NOMO-1 treated with DMSO at 0.1 percent for 48 hours (cell line): ENCODE measurements around the gene PCSK6.
"Not testable (repeated sequence)": the region's sequence is repeated elsewhere in the genome, so short reads cannot be mapped to it uniquely, and the experiment has no call there.

Source experiments
- DNase-seq: peaks from one replicate; lab custom pipeline; 2025; ENCODE audit not compliant: unreplicated experiment; lab: John Stamatoyannopoulos, UW

Gene PCSK6

DNA sequence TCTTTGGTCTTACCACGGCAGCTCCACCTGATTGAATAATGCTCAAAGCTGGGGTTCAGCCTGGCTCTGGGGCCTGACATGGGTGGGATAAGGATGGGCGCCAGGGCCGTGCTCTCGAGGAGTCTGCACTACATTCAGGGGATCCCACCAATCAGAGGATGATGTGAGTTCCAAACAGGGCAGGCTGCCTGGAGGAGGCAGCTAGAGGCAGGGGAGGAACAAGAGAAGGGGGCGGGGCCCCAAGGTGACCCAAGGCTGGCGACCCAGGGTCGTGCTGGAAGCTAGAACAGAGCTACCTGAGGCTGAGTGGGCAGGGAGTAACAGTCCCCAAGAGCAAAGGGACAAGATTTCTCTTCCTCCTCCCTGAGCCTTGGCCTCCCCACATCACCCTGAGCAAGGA is 56.1 kb downstream of the PCSK6 start:
- DNase-seq, result no peak

DNA sequence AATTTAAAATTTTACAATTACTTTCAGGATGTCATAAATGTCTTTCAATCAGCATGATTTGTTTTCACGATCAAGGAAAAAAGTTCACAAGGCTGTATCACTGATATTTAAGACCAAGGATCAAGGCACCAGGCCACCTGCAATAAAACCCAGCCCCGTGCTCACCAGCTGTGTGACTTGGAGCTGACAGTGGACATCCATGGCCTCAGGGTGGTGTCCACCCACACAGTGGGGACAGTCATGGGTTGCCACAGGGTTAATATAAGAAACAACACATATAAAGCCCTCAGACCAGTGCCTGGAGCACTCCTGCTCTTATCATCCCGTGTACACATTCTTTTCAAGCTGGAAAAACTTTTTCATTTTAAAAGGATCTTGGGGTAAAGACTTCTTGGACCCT is 56.5 kb downstream of the PCSK6 start:
- no peak for DNase-seq

DNA sequence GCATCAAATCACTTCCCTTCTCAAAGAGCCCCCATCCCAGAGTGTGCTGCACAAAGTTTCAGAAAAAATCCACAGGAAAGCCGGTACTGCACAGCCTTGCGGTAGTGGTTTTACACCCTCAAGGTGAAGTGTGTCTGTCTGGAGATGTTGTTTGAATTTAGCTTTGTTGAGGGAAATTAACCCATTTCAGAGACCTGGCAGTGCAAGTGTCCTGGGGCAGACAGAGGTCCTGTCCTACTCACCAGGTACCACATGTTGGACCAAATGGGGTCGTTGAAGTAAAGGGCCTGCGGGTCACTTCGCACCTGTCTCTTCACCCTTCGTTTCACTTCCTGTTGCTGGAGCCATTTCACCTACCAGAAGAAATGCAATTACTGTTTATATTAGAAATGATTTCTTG is 57.8 kb downstream of the PCSK6 start:
- no peak for DNase-seq

DNA sequence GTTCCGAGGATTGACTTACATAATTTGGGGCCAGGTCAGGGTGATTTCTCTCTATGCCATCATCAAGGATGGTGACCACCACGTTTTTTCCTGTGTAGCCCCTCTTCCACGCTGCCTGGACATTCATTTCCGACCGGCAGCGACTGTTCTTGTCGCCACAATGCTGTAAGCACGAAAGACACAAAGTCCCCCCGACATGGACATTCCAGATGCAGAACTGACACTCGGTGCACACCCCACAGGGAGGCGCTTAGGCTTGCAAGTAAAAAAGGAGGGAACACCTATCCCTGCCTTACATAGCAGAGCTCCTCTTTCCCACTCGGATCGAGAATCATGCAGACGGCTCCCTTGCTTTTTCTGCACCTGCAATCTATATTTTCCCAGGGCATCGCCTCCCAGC is 58.2 kb downstream of the PCSK6 start:
- DNase-seq, result no peak

DNA sequence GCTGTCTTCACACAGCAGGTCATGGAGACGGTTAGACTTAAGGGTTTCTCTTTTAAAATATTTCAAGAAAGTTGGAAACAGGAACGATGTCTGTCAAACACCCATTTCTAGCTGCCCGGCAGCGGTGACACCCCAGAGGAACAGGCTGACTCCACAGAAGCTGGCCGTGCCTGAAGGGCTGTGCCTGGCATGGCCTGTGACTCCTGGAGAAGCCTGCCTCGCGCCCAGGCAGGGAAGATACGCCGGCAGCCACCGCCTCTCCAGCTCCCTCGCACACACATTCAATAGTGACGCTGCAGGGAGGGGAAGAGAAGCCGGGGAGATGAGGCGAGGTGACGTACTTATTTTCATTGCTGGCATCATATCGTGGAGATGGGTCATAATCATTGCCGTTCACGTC is 59.9 kb downstream of the PCSK6 start:
- DNase-seq, result no peak

DNA sequence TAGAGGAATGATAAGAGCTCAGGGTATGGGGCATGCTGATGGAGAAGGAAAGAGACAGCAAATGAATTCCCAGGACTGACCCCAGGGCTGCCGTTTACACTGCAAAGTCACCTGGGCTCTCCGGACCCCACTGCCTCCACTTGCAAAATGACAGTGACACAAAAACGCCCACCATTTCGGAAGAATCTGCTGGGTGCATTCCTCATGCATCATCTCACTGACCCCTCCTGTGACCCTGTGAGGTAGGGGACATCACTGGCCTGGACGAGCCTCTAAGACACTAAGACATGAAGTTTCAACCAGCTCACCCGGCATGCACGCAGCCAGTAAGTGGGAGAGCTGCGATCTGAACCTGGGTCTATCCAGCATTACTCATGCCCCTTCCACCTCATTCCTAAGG is 60.3 kb downstream of the PCSK6 start:
- DNase-seq, result no peak

DNA sequence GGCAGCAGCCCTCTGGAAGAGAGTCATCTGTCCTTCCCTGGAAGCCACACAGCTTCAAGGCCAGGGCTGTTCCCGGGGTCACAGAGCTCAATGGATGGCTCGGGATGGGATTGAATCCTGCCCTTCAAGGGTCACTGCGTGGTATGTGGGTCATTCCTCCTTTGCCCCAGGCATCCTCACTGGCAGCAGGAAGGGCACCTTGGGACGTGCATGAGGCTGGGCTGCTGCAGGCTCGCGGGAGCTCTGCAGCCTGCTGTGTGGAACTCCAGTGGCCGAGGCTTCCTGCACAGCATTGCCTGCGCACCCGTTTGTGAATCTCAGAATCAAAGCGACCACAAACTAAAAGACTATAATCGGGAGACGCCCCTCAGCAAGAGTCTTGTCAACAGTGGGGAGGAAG is 60.7 kb downstream of the PCSK6 start:
- no peak for DNase-seq

DNA sequence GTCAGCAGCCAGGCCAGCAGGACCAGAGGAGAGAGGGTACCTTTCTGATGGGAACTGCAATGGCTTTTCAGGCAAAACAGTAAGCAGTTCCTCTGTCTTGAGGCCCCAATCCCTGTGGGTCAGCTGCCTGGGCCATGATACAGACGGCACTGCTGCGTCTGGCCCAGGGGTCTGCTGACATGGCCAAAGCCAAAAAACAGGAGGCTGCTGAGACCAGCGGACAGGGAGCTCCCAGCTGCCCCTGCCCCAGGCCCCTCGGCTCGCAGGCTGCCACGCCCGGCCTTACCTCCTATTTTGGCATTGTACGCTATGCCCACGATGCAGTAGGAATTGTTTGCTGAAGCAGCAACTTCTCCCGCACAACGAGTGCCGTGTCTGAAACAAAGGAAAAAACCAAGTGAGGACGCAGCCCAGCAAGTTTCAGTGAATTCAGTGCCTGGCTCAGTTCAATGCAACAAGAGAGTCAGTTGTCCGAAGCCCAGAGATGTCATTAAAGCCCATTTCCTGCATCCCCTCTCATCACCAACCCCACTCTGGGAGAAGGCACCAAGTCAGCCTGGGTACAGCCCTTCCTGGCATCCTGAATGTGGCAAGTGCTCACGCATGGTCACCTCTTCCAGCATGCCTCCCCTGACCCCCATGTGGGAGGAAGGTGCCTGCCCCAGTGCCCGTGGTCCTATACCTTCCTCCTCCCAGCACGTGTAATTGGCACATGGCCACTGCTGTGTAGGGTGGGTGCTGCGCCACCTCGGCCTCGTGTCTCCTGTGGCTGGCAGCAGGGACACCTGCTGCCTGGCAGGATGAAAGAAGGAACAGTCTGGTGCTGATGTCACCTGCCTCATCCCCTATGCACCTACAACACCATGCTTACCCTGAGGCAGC is 61.7 kb downstream of the PCSK6 start:
- no peak for DNase-seq

DNA sequence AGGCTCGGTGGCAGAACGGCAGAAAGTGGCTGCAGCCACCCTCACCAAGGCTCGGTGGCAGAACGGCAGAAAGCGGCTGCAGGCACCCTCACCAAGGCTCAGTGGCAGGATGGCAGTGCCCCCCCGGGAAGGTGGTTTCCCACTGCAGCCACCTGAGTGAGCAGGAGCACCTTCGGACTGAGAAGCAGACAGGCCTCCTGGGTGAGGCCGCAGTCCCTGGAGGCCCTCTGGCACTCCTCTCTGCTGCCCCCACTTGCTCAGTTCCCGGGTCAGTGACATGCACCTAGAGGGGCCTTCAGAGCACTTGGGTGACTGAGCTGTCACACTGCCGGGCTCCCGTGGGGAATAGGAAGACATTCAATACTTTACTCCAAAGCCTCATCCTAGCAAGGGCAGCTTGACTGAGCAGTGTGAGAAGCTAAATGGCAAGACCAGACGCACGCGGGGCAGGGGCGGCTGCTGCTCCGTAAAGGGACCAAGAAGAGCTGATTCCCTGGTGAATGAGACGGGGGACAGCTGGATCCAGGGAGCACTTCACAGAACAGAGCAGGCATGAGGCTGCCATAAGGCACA is 62.7 kb downstream of the PCSK6 start:
- no peak for DNase-seq

DNA sequence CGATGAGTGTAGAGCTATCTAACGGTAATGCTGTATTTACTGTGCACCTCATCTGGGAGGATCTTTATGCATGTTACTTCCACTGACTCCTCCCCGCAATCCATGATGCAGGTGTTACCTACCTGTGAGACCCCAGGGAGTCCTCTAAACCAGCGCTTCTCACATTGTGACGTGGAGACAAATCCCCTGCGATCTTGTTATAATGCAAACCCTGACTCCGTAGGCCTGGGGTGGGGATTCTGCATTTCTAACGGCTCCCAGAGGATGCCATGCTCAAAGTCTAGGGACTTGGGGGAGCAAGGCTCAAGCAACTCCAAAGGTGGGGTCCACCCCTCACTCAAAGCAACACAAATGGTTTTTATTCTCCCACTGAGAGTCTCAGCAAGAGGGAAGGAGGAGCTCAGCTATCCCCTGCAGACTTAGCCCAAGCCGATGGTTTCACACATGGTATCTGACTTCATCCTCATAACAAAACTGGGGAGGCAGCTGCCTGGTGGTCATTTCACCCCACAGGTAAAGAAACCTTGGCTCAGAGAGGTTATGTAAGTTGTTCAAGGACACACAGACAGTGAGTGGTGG is 63.6 kb downstream of the PCSK6 start:
- no peak for DNase-seq

DNA sequence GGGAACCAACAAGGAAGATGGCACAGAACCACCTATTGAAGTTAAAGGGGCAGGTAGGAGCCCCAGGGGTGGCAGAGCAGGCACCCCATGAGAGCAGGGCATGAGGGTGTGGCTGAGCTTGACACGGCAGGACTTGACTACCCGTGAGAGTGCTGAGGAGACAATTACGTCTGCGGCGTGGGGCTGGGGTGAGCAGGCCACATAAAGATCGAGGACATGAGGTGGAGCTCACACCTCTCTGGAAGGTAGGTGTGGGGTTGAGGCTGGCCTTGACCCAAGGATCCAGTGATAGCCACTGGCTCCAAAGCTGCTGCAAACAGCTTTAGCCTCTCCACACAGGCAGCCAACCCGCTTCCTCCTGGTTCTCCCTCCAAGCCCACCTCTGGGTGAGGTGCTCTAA is 64.5 kb downstream of the PCSK6 start:
- no peak for DNase-seq

DNA sequence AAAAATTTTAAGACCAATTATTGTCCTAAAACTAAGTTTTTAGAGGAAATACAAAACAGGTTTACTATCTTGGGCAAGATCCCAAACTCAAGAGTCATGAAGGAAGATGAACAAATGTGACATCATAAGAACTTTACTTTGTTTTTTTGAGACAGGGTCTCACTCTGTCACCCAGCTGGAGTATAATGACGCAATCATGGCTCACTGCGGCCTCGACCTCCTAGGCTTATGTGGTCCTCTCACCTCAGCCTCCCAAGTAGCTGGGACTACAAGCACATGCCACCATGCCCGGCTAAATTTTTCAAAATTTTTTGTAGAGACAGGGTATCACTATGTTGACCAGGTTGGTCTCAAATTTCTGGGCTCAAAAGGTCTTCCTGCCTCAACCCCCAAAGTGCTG is 69.3 kb downstream of the PCSK6 start:
- no peak for DNase-seq

DNA sequence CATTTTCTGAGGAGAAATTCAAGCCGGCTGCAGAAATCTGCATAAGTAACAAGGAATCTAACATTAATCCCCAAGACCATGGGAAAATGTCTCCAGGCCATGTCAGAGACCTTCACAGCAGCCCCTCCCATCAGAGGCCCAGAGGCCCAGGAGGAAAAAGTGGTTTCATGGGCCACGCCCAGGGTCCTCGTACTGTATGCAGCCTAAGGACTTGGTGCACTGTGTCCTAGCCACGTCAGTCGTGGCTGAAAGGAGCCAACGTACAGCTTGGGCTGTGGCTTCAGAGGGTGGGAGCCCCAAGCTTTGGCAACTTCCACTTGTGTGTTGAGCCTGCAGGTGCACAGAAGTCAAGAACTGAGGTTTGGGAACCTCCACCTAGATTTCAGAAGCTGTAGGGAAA is 73.0 kb downstream of the PCSK6 start:
- DNase-seq, result not testable (repeated sequence)

DNA sequence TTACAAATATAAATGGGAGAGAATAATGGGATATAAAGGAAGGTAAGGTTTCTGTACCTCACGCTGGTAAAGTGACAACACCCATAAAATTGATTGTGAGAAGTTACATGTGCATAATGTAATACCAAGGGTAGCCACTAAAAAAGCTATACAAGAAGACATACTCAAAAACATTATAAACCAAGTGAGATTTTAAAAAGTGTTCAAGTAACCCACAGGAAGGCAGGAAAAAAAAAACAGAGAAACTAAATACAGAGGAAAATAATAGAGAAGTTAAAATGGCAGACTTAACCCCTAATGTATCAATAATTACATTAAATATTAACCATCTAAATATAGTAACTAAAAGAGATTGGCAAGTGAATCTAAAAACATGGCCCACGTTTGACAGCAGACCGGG is 76.3 kb downstream of the PCSK6 start:
- no peak for DNase-seq

DNA sequence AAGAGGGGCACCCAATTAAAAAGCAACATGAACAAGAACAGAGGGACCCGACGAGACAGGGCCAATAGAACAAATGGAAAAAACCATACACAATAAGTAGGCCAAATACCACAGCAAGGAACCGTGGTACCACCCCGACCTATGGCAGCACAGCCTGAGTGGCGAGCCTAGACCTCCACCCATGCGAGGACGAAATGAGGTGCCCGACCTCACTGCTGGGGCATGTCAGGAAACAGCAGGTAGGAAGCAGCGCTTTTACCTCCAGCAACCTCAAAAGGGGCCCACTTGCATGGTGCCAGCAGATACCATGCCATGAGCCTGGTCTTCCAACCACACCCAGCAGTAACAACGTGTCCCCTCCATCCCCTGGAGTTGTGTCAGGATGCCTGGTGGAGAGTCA is 77.9 kb downstream of the PCSK6 start:
- DNase-seq, result no peak

DNA sequence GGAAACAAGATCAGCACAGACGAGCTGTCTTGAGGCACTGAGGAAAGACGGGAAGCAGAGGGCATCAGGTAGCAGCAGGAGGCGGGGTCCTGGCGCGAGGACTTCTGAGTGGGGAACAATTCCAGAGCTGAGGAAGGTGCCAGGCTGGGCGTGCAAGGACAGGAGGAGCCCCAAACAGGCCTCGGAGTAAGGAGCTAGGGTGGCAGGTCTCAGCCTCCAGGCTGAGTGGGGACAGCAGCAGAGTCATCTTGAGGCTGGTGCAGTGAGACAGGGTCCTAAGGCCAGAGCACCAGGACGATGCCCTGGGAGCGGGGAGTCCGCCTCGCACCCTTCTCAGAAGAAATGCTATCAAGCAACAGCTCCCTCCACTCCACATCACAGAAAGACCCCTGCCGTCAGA is 78.4 kb downstream of the PCSK6 start:
- DNase-seq, result no peak

DNA sequence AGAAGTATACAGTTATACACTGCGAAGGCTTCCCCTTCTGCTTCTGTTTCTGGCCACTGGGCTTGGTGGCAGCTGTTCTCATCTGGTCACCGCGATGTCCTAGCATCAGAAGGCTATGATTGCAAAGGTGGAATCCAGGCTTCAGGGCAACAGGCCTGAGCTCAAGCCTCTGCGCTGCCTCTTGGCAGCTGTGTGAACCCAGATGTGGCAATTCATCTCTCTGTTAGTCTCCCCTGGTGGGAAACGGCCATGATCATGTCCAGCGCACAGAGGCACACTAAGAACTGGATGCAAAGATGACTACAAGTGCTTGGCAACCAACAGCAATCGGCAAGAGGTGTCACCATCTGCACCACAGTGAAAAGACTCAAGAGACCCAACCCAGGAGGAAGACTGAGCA is 78.9 kb downstream of the PCSK6 start:
- no peak for DNase-seq

DNA sequence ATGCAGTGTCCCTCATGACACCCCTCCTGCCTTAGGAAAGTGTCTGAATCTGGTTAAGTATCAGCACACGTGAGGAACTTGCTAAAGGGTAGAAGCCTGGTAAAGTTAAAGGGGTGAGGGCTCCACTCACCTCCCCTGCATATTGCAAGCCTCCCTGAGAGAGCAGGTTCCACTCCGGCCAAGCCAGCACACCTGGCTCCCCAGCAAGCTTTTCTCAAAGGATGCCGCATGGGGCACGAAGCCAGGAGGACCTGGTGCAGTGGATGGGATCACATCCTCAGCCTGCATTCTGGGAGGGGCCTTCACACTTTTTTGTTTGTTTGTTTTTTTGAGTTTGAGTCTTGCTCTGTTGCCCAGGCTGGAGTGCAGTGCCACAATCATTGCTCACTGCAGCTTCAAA is 79.9 kb downstream of the PCSK6 start:
- DNase-seq, result no peak

DNA sequence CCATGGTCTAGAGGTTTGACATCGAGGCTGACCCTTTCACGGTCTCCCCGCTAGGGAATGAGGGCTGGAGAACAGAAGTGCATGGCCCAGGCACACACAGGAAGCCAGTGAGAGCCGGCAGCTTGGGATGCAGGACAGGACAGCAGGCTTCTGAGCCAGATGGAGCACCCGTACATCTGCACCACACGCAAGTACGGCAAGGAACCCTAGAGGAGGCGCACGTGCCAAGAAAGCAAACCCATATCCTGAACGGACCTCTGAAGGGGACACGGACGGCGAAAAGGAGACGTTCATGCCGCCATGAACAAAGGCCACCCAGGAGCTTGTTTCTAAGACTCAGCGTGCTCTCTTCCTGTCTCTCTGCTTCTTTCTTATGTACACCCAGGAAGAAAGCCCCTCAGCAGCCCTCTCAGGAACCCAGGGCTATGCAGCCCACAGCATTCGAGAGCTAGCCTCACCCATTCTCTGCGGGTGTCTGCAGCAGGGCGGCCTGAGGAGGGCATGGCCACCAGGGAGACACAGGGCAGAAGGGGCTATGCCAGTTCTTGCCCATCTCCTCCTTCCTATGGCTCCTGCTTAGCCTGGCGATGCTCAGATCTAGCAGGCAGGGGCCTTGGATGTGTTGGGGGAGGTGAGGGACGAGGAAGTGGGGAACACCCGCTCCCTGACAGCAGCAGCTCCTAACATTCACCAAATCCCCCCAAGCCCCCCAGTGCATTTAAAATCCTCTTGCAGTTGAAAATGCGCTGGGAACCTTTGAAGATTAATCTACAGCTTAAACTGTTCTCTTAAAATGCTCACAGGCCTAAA is 81.3 kb downstream of the PCSK6 start:
- DNase-seq, result no peak

DNA sequence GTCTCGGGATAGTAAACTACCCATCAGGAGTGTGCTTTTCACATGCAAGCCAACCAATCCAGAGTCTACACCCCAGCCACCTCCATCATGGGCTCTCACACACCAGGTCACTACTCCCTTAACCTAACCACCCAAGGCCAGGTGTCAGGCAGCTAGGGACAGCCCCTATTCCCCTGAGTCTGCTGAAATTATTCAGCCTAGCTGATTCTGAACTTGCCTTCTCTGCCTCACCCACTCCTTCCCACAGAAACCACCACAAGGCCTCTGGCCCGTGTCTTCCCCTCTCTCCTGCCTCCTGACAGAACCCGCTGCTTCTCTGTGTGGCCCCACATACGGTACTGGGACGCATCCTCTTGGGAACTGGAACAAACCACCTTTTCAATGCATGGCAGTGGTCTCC is 82.1 kb downstream of the PCSK6 start:
- DNase-seq, result no peak

DNA sequence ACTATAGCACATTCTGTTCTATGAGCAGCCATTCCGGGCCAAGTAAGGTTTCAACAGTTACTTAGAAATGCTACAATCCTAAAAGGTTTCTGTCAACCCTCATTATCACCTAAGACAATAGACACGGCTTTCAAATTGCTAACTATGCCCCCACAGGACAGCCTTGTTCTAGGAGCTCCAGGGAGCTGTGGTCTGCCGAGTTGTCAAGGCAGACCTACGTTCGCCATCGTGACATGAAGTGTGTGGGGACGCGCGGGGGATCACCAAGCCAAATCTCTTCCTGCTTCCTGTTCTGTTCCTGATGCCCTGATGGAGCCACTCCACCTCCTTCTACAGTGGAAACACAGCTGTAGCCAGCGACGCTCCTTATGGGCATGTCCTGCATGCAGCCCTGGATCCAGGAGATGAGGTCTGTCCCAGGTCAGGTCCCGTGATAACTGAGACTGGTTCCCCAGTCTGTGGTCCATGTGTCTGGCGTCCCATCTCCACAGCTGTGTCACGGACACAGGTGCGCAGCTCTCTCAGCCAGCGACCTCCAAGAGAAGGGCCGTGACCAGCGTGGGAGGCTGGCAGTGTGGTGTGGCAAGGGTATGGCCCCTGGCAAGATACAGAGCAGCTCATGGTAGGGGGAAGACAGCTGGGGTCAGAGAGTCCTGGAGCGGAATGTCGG is 82.8 kb downstream of the PCSK6 start:
- DNase-seq, result no peak
